ENCODE data around the gene IQCB1.
"Not testable (repeated sequence)": the region's sequence is repeated elsewhere in the genome, so short reads cannot be mapped to it uniquely, and the experiment has no call there.

Gene IQCB1

GRCh38 chr3:121834671-121835464 lies at the start of gene IQCB1, which contains the start of gene EAF2:
Gene IQCB1, minus strand, starts transcription at chr3:121835060. Its CDS starts 6,100 bp downstream, at chr3:121828960.
Gene EAF2, plus strand, starts transcription at chr3:121835209. Its CDS starts 77 bp downstream, at chr3:121835286.
- DNase-seq (ENCODE audit: low read depth), result peak; percentile 91

GRCh38 chr3:121883507-121883906 lies 48.6 kb upstream of the IQCB1 start:
- DNase-seq (ENCODE audit: low read depth), result no peak

GRCh38 chr3:121878411-121878810 lies 43.6 kb upstream of the IQCB1 start:
- DNase-seq (ENCODE audit: low read depth), result no peak

- no peak for DNase-seq (ENCODE audit: low read depth)
Measured at GRCh38 chr3:121871430-121871829, 36.6 kb upstream of the IQCB1 start.

- DNase-seq (ENCODE audit: low read depth), result no peak
Measured at GRCh38 chr3:121870717-121871116, 35.9 kb upstream of the IQCB1 start.

GRCh38 chr3:121869736-121870135 lies 34.9 kb upstream of the IQCB1 start:
- no peak for DNase-seq (ENCODE audit: low read depth)

GRCh38 chr3:121863801-121864200 lies 28.9 kb upstream of the IQCB1 start:
- DNase-seq (ENCODE audit: low read depth), result no peak

GRCh38 chr3:121863247-121863646 lies 28.4 kb upstream of the IQCB1 start:
- DNase-seq (ENCODE audit: low read depth), result not testable (repeated sequence)

GRCh38 chr3:121857778-121858177 lies 22.9 kb upstream of the IQCB1 start:
- not testable (repeated sequence) for DNase-seq (ENCODE audit: low read depth)

- no peak for DNase-seq (ENCODE audit: low read depth)
Measured at GRCh38 chr3:121855555-121855954, 20.7 kb upstream of the IQCB1 start.

- DNase-seq (ENCODE audit: low read depth), result no peak
Measured at GRCh38 chr3:121852256-121852655, 17.4 kb upstream of the IQCB1 start.

GRCh38 chr3:121844892-121845291 lies 10.0 kb upstream of the IQCB1 start:
- DNase-seq (ENCODE audit: low read depth), result no peak

GRCh38 chr3:121839962-121840361 lies 5.1 kb upstream of the IQCB1 start:
- no peak for DNase-seq (ENCODE audit: low read depth)

- DNase-seq (ENCODE audit: low read depth), result no peak
Measured at GRCh38 chr3:121836481-121836880, 1.6 kb upstream of the IQCB1 start.

- no peak for DNase-seq (ENCODE audit: low read depth)
Measured at GRCh38 chr3:121836064-121836463, 1.2 kb upstream of the IQCB1 start.

GRCh38 chr3:121835465-121835801 lies 573 bp upstream of the IQCB1 start:
- no peak for DNase-seq (ENCODE audit: low read depth)

- no peak for DNase-seq (ENCODE audit: low read depth)
Measured at GRCh38 chr3:121834157-121834670, 646 bp downstream of the IQCB1 start.

- DNase-seq (ENCODE audit: low read depth), result no peak
Measured at GRCh38 chr3:121822973-121823372, 11.9 kb downstream of the IQCB1 start.

- no peak for DNase-seq (ENCODE audit: low read depth)
Measured at GRCh38 chr3:121821421-121822199, 13.2 kb downstream of the IQCB1 start.

- no peak for DNase-seq (ENCODE audit: low read depth)
Measured at GRCh38 chr3:121819236-121819635, 15.6 kb downstream of the IQCB1 start.

- DNase-seq (ENCODE audit: low read depth), result no peak
Measured at GRCh38 chr3:121818578-121818977, 16.3 kb downstream of the IQCB1 start.

GRCh38 chr3:121817753-121818152 lies 17.1 kb downstream of the IQCB1 start:
- DNase-seq (ENCODE audit: low read depth), result no peak

- DNase-seq (ENCODE audit: low read depth), result no peak
Measured at GRCh38 chr3:121809249-121809648, 25.6 kb downstream of the IQCB1 start.
